Iris pigment epithelial cell (primary cell): ENCODE data around the gene MRTFB.
A peak's percentile ranks its signal among the peaks of the same experiment; 100 is the strongest.

Source experiments
- DNase-seq: peaks from one replicate; pipeline ENCODE4 v3.0.0-alpha.2; 2011; ENCODE audit warnings: low read depth

Gene MRTFB

DNA sequence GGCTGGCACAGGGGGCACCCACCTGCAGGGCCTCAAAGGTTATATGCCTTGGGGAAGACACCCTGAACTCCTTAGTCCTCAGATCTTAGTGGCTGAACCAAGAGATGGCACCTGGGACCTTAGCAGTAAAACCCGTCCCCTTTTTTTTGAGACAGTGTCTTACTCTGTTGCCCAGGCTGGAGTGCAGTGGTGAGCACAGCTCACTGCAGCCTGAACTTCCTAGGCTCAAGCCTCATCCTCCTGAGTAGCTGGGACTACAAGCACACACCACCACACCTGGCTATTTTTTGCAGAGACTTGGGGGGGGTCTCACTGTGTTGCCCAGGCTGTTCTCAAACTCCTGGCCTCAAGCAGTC, 237.2 kb downstream of the MRTFB start:
- no peak for DNase-seq

- no peak for DNase-seq
These were observed 238.1 kb downstream of the MRTFB start for GRCh38 chr16:14309001-14309886.

DNA sequence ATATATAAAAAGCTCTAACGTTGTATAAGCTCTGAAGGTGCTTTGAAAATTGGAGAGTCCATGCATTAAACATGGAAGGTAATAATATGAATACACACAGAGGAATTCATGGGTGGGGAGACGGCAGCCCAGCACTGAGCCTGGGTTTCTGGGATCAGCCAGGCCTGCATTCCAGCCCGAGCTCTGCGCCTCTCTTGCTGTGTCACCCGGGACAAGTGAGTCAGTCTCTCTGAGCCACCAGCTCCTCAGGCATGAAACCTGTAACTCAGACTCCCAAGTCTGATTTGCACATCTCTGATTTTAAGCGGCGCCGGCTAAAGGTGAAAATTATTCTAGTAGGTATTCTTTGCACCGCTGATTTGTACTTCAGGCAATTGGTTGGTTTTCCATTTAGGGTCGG, 238.8 kb downstream of the MRTFB start:
- DNase-seq, result peak; percentile 79

DNA sequence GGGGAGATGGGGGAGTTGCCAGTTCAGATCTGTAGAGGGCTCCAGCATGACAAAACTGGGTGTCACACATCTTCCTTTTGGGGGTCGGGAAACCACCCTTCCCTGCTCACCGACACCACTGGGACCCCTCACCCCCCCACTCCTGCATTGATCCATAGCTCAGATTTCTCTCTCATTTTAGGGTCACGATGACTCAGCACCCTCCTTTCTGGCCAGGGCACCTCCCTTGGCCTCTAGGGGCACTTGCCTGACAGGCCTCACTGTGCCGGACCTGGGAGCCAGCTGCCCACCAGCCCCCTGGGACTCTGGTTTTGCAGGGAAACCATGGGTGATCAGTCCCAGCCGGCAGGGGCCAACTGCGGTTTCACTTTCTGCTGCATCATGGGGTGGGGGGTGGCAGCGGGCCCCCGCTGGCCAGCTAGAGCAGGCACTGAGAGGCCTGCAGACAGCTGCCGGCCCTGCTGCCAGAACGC, 239.4 kb downstream of the MRTFB start:
- DNase-seq, result no peak

- no peak for DNase-seq
These were observed 243.0 kb downstream of the MRTFB start for GRCh38 chr16:14314116-14314515.

GRCh38 chr16:14315683-14316320, 244.7 kb downstream of the MRTFB start:
- no peak for DNase-seq
